Effector CD4-positive, alpha-beta T cell (primary cell): Measurements from ENCODE around the gene COL25A1.
"Not testable (repeated sequence)": the region's sequence is repeated elsewhere in the genome, so short reads cannot be mapped to it uniquely, and the experiment has no call there.

Experiments used
- DNase-seq: peaks from one replicate; pipeline ENCODE4 v3.0.0-alpha.2; 2020

Gene COL25A1

DNA sequence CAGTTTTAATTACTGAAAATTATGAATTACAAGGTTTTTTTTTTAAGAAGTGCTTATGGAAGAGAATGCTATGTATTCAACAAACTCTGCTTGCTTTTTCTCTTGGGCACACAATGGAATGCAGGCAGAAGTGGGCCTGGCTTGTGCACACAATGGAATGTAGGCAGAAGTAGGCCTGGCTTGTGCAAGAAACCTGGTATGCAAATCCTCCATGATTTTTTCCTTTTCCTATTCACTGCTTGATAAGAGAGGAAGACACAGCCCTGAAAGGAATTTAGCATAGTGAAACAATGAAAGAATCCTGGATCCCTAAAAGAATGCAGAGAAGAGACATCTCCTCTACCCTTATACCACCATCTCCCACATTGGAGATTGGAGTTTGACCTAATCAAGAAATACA lies 138.4 kb downstream of the COL25A1 start:
- DNase-seq = no peak

GRCh38 chr4:109163493-109163892 lies 139.0 kb downstream of the COL25A1 start:
- no peak for DNase-seq

DNA sequence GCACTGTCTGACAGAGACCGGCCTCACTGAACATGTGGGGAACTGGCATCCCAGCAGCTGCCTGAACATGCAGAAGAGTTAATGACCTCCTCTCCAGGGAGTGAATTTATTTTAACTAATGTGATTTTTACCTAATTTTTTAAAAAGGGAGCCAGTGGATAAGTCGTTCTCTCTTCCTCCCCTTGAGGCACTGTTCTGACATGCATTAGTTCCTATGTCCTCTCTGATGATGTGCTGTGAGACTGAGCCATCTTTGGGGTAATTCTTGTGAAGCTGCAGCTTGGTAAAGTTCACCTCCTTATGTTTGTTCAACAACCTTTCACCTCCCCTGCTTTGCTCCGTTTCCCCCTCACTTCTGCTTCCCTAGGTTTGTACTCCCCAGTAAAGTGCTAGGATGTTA lies 139.7 kb downstream of the COL25A1 start:
- DNase-seq = no peak

DNA sequence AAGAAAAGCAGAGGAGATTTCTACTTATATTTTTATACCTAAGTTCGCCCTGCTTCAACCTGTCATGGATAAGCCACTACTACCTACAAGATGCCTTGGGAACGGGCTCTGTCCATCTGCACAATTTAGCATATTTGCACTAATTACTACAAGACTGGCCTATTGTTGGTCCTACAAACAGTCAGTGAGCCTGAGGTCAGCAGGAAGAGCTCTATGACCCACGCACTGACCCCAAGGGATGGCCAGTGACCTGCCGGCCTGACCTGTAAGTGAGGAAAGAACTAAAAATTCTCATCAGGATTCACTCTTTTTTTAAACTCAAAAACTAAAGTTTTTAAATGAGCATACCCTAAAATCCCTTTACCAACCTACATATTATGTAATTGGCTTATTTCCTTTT lies 142.0 kb downstream of the COL25A1 start:
- no peak for DNase-seq

- no peak for DNase-seq
Measured at GRCh38 chr4:109157696-109158095, 144.8 kb downstream of the COL25A1 start.

- no peak for DNase-seq
Measured at GRCh38 chr4:109157205-109157604, 145.3 kb downstream of the COL25A1 start.

DNA sequence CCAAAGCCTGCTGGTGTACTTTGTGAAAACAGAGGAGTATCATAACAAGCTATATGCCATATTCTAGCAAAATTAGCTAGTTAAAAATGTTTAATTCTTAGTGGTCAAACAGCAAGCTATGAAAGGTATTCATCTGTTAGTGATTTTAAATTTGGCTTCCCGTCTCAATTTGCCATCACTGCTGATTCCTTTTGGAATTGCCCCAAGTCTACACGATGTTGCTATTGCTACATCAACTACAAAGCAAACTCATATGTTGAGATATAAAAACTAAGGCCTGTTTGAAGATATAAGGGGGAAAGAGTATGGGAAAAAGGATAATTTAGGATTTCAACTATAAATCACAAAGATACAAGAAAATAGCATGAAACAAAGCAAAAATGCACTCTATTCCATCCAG lies 146.1 kb downstream of the COL25A1 start:
- no peak for DNase-seq

DNA sequence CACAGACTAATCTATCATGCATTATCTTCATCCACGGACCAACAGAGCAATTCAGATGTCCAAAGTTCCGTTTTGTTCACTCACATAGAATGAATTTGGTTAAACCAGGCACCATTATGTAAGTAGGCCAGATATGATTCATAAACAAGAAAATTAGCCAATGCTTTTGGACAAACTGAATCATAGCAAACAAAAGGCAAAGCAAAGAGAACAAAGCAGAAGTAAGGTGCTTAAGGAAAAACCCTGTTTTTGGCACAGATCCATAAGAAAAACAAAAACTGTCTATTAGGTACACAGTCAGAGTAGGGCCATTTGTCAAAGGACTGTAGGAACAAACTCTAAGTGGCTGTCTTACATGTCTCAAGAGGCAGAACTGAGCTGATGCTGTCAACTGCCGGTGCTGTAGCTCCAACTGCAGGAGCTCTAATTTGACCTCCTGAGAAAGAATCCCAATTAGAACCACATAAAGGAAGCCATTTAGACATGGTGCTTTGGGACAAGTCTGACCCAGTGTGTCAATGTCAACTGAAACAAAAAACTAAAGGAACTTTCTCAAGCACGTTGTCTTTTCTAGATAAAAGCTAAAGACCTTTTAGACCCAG lies 146.7 kb downstream of the COL25A1 start:
- no peak for DNase-seq

DNA sequence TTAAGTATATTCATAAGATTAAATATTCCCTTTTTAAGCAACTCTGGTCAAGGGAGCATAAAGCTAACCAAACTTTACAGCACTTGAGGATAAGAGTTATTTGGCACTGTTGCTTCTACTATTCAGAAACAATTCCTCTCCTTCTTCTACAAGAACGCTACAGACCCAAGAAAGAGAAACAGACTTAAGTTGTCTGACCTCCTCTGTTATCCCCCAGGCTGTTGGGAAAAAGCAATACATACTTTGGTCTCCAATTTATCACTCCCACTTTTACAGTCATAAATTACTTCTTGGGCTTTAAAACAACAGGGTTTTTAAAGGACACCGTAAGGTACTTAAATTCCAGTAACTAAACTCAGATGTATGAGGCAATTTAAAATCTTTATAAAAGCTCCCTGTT lies 147.4 kb downstream of the COL25A1 start:
- DNase-seq = no peak

DNA sequence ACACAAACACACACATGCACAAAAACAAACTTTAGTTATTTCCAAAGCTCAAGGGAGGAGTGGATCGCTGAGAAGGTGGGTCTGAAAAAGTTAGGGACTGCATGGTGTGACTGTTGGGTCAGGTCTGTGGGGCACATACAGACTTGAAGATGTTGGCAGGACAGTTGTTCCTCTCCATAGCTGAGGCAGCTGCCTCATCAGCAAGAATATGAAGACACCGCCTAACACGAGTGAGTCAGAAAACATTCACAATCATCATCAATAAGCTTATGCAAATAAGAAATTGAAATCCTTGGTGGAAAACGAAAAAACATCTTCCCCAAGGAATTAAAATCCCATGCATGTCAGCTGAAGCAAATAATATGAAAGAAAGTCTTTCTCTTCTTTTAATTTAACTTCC lies 148.0 kb downstream of the COL25A1 start:
- no peak for DNase-seq

GRCh38 chr4:109149836-109150235 lies 152.6 kb downstream of the COL25A1 start:
- no peak for DNase-seq

DNA sequence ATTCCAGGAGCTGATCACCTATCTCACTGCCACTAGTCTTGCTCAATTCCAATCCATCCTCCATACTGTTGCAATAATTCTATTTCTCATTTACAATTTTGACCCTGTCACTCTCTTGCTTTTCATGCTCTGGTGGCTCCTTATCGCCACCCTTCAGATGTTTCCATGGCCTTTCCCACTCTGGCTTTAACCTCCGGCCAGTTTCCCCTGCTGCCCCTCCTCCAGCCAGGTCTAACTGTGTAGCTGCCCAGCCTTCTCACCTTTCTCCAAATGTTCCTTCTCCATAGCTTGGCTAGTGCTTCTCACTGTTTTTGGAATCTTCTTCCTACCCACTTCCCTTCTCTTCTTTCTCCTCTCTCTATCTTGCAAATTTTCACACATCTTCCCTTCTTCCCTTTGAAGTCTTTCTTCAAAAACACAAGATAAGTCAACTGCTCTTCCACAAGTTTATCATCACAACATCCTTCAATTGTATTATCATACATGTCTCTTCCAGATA lies 153.8 kb downstream of the COL25A1 start:
- DNase-seq = no peak

DNA sequence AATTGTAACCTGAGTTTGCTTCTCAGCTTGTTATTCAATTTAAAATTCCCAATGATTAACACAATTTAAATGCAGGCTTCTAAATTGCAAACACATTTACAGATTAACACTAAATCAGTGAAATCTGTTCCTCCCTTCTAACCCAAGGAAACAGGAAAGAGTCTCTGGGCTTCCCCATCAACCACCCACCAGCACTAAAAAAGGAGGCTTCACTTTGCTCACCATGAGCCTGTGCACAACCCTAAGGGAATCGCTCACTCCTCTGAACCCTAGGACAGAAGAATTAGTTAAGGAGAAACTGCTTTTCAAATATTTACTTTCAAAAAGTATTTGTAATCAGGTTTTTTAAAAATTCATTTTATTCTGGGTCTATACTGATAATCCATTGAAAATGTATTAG lies 155.3 kb downstream of the COL25A1 start:
- no peak for DNase-seq

DNA sequence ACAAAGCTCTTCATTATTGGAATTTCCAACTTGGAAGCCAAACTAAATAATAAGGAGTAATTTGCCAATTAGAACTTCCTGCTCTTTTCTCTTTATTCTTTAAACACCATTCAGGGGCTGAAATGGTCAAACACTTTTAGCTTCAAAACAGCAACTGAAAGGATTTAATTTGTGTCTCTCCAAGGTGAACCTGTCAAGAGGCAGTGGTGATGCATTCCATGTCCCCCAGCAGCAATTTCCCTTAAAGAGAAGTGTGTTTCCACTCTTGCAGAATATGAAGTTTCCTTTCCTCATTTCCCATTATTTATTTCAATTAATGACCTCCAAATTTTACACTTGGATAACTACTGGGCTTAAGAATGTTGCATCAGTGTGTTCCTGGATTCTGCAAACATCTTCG lies 156.0 kb downstream of the COL25A1 start:
- DNase-seq = no peak

DNA sequence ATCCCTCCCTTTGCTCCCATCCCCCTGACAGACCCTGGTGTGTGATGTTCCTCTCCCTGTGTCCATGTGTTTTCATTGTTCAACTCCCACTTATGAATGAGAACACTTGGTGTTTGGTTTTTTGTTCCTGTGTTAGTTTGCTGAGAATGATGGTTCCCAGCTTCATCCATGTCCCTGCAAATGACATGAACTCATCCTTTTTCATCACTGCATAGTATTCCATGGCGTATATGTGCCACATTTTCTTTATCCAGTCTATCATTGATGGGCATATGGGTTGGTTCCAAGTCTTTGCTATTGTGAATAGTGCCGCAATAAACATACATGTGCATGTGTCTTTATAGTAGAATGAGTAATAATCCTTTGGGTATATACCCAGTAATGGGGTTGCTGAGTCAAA lies 164.3 kb downstream of the COL25A1 start:
- DNase-seq = not testable (repeated sequence)

- no peak for DNase-seq
Measured at GRCh38 chr4:109134921-109135320, 167.5 kb downstream of the COL25A1 start.

- no peak for DNase-seq
Measured at GRCh38 chr4:109134268-109134667, 168.2 kb downstream of the COL25A1 start.

DNA sequence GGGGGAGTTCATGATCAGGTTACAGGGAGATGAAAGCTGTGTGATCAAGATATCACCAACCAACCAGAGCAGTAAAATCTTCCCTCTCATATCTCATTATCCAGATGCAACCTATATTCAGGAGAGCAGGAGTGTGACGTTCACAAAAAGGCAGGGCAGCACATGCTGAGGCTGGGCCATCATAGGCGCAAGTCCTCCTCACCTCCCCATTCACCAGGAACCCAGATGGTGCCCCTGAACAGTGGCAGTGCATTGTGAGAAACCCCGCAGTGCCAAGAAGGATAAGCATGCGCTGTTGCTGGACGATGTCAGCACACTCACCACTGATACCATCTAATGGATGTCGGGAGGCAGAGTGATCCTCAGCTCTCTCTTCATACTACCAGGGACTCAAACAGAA lies 170.9 kb downstream of the COL25A1 start:
- DNase-seq = no peak

- DNase-seq = no peak
Measured at GRCh38 chr4:109128589-109128988, 173.9 kb downstream of the COL25A1 start.

DNA sequence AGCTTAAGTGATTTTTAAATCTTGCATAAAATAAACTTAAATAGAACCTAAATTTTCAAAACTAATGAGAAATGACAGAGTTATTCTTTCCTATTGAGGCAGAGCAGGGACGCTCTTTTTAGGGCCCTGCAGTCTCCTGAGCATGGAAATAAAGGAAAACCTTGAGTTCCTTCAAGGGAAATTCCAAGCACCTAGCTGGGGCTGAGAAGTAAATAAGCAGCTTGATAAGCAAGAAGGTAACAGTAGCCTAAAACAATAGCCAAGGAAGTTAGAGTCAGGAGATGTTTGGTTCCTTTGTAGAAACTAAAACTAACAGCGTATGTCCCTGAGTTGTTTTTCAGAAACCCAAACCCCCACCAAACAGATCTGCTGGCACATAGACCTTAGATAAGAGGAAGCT lies 174.6 kb downstream of the COL25A1 start:
- DNase-seq = no peak

DNA sequence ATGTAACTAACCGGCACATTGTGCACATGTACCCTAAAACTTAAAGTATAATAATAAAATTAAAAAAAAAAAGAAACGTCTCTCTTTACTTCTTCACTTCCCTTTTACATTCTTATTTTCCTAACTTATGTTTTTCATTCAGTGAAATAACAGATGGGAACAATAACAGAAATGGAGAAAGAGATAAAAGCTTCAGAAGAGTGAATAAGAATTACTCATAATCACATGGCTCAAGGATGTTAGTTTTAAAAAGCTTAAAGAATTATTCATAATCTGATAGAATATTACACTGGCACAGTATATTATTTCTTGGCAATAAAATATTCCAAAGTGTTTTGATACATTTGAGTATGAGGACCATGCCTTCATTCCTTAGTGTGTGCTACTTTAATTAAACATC lies 175.6 kb downstream of the COL25A1 start:
- no peak for DNase-seq

- no peak for DNase-seq
Measured at GRCh38 chr4:109125084-109125483, 177.4 kb downstream of the COL25A1 start.

- DNase-seq = no peak
Measured at GRCh38 chr4:109123951-109124350, 178.5 kb downstream of the COL25A1 start.

- no peak for DNase-seq
Measured at GRCh38 chr4:109121561-109121960, 180.9 kb downstream of the COL25A1 start.

GRCh38 chr4:109119852-109120251 lies 182.6 kb downstream of the COL25A1 start:
- DNase-seq = no peak
